Activated CD8-positive, alpha-beta memory T cell treated with anti-CD3 and anti-CD28 coated beads for 24 hours (primary cell): ENCODE results near the gene PRUNE1.

Experiments used
- DNase-seq: peaks from one replicate; pipeline ENCODE4 v3.0.0-alpha.2; 2020

The PRUNE1 gene

GRCh38 chr1:151007853-151008243 lies 401 bp upstream of the PRUNE1 start:
- no peak for DNase-seq

DNA sequence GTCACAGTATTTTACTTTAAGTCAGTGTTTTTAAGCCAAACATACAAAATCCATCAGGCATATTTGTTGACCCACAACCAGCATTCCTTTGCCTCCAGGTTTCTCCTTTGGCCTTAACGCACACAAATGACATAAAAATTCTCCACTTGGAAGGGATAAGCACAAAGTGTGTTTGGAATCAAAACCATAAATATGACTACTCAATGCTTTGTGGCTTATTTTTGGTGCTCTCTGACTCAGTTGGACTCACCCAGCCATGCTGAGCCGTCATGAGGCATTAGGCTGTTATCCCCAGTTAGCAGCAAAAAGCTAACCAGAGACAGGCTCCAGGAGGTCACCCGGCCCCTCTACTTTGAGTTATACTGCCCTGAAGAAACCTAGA lies 948 bp downstream of the PRUNE1 start:
- no peak for DNase-seq

- DNase-seq: no peak
Observed at GRCh38 chr1:151009674-151010345, 1.6 kb downstream of the PRUNE1 start.

DNA sequence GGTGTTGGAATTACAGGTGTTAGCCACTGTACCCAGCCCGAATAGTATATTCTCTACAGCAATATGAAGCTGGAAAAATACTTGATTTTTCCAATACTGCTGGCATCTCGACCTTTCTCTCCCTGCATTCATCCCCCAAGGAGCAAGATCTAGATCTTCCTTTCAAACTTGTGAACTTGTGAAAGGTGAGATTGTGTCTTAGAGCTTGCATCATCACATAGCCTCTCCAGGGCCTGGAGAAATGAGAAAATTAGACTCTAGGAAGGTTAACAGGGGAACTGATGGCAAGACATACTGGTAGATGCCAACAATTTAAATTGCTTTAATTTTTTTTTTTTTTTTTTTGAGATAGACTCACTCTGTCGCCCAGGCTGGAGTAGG lies 2.1 kb downstream of the PRUNE1 start:
- no peak for DNase-seq

GRCh38 chr1:151011154-151011850 lies 3.1 kb downstream of the PRUNE1 start:
- no peak for DNase-seq

- no peak for DNase-seq
Observed at GRCh38 chr1:151012684-151013471, 4.6 kb downstream of the PRUNE1 start.

GRCh38 chr1:151013518-151013917 lies 5.3 kb downstream of the PRUNE1 start:
- no peak for DNase-seq

DNA sequence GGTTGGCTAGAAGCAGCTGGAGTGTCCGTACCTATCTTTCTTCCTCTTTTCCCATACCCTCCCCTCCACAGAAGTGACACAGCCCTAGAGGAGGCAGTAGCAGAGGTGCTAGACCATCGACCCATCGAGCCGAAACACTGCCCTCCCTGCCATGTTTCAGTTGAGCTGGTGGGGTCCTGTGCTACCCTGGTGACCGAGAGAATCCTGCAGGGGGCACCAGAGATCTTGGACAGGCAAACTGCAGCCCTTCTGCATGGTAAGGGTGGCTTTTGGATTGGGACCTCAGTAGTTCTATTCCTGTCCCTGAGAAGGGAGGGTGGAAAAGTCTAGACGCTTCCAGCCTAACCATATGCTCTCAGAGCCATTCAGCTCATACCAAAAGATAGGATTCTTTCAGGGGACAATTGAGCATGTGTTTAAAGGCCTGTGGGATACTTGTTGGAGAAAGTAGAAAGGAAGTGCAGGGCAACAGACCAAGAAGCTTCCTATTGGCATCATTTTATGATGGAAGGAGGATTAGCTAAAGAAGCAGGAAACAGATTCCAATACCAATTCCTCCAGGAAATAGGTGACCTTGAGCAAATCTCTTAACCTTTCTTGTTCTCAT lies 16.4 kb downstream of the PRUNE1 start:
- peak; percentile 90 for DNase-seq

- no peak for DNase-seq
Observed at GRCh38 chr1:151026460-151026859, 18.2 kb downstream of the PRUNE1 start.

DNA sequence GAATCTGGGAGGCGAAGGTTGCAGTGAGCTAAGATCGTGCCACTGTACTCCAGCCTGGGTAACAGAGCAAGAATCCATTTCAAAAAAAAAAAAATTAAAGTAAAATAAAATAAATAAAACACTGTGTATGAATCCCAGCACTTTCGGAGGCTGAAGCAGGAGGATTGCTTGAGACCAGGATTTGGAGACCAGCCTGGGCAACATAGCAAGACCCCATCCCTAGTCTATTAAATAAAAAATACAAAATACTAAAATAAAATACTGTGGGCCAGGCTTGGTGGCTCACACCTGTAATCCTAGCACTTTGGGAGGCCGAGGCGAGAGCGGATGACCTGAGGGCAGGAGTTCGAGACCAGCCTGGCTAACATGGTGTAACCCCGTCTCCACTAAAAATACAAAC lies 23.9 kb downstream of the PRUNE1 start:
- no peak for DNase-seq

DNA sequence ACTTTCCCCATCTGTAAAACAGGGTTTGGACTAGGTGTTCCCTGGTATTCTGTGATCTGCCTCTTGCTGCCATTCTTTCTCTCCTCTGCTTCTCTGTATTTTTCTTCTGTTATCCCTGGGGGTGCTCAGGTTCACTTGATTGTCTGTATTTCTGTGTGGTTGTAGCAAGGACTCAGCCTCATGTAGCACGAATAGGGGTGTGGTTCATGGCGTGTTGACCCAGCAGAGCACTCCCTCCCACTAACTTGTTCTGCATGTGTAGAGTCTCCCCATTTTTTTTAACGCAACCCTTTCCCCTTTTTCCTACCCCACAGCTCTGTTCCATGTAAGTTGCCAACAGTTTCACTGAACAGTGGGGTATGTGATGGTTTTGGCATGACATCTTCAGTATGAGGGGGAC lies 26.9 kb downstream of the PRUNE1 start:
- DNase-seq: no peak

DNA sequence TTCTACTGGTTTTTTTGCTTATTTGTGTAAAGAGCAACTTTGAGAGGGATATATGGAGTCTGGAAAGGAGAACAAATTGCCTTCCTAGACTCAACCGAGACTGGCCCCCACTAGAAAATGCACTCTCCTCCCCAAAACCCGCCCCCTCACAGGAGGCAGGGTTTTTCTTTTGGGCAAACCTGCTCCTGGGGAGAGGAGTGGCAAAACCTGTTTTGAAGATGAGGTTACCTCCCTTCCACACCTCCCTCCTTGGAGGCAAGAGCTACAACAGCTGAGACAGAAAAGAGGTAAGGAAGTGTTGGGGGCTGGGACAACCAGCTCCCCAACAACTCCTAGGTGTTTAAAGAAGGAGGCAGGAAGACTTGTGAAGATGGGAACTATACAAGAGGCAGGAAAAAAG lies 28.1 kb downstream of the PRUNE1 start, which contains the start of gene BNIPL:
Gene BNIPL, plus strand, starts transcription at position 231 of the 400 bp plus-strand sequence. Its CDS starts 140 bp downstream, at position 371.
- no peak for DNase-seq

DNA sequence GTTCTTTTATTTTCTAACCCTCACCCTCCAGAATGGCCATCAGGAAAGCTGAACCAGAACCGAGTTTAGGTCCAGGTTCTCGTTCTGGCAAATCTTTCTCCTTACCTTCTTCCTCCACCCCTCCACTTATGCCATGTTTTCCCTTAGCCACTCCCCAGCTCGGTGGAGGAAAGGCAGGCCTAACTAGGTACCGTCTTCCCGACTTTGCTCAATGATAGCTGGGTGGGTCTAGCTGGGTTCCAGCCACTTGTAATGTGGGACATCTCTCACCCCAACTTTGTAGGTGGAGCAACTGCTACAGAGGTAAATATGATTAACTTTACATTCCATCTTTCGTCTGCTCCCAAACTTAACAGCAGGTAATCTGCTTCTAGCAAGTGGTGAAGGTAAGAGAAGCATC lies 28.8 kb downstream of the PRUNE1 start:
- DNase-seq: no peak

GRCh38 chr1:151039521-151039920 lies 31.3 kb downstream of the PRUNE1 start:
- DNase-seq: no peak

DNA sequence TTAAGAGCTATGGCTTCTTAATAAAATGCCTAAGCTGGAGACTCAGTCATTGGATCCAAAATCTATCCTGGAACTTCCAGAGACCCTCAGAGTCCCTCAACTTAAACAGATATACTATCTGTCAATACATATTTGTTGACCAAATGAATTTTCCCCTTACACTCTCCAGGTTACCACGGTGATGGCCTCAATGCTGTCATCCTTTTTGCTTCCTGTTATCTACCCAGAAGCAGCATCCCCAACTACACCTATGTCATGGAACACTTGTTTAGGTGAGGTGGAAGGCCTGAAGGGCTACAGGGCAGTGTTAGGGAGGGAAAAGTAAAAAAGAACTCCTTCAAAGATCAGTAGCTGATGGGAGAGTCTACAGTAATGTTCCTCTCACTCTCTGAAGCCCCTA lies 34.9 kb downstream of the PRUNE1 start:
- DNase-seq: no peak

- peak; percentile 84 for DNase-seq
Observed at GRCh38 chr1:151047591-151047924, 39.3 kb downstream of the PRUNE1 start, which contains the start of gene C1orf56. C1orf56 (plus strand) TSS chr1:151047751; CDS start chr1:151047848, 97 bp downstream.

- peak; percentile 86 for DNase-seq
Observed at GRCh38 chr1:151047925-151048644, 39.8 kb downstream of the PRUNE1 start.

- no peak for DNase-seq
Observed at GRCh38 chr1:151048645-151049032, 40.4 kb downstream of the PRUNE1 start.

GRCh38 chr1:151049458-151049857 lies 41.2 kb downstream of the PRUNE1 start:
- DNase-seq: no peak

- no peak for DNase-seq
Observed at GRCh38 chr1:151050051-151050688, 41.9 kb downstream of the PRUNE1 start.

- DNase-seq: no peak
Observed at GRCh38 chr1:151051356-151052009, 43.2 kb downstream of the PRUNE1 start.
